GM13977 (cell line): Measurements from ENCODE around the gene TEX53.

Experiments
- DNase-seq: peaks from one replicate; pipeline ENCODE4 v3.0.0; 2012; ENCODE audit warnings: low spot score
- CTCF ChIP-seq: IDR thresholded peaks from 2 replicates; pipeline ENCODE4 v1.5.1; 2012; ENCODE audit warnings: mild to moderate bottlenecking, control low read depth; ENCODE audit not compliant: insufficient read depth; ENCODE audit errors: extremely low read depth, missing control alignments
- in situ Hi-C: fragments of 300-500 bp; cut with MboI; formaldehyde crosslinking; loops from one replicate; pipeline ENCODE4 v1.12.0; 2022; ENCODE audit warnings: low sequenced_read_pairs, low pct_unique_long_range_greater_than_20kb, mixed read lengths, inconsistent platforms; ENCODE audit not compliant: unreplicated experiment

Gene TEX53

GRCh38 chr9:114606597-114607207 lies 50.9 kb downstream of the TEX53 start:
- in situ Hi-C loops = no loop called here
- no peak for TF ChIP-seq CTCF
- DNase-seq = no peak
